ENCODE results near the gene PEPD. TPM values are rescaled to one million over a fixed set of nuclear protein-coding genes. Genes with fewer than 3 reads are reported as not detected.

Gene PEPD
- total RNA-seq, 1 experiment from 2014 or later: 83.1 TPM

GRCh38 chr19:33382982-33383381 is 138.6 kb downstream of the PEPD start (continued):
- TF ChIP-seq ZNF512 (CRISPR knock-in tag; IDR thresholded peaks at IDR 0.05; ENCODE audit: borderline replicate concordance) (no peak), OVOL2 (CRISPR knock-in tag; IDR thresholded peaks at IDR 0.05; ENCODE audit: borderline replicate concordance) (no peak), E2F4 (CRISPR knock-in tag; IDR thresholded peaks at IDR 0.05; ENCODE audit: borderline replicate concordance, low read depth) (no peak), KAT7 (CRISPR knock-in tag; IDR thresholded peaks at IDR 0.05; ENCODE audit: borderline replicate concordance) (no peak), CBFB (CRISPR knock-in tag; IDR thresholded peaks at IDR 0.05; ENCODE audit: low read depth) (no peak), ZNF425 (CRISPR knock-in tag; conservative IDR thresholded peaks at IDR 0.05) (no peak), AR (CRISPR knock-in tag; IDR thresholded peaks at IDR 0.05) (no peak), ESRRA (CRISPR knock-in tag; IDR thresholded peaks at IDR 0.05; ENCODE audit: borderline replicate concordance) (no peak), JUN (CRISPR knock-in tag; IDR thresholded peaks at IDR 0.05) (no peak), ATF1 (CRISPR knock-in tag; IDR thresholded peaks at IDR 0.05) (no peak)

GRCh38 chr19:33382006-33382405 is 139.6 kb downstream of the PEPD start:
- DNase-seq (ENCODE audit: low spot score): no peak
- H3K27me3 Mint-ChIP-seq (ENCODE audit: low read depth): no peaks in the 10 kb centered on the region
- CTCF ChIA-PET: interaction anchor here (0.5 to 1.6 kb wide), 14 partner anchors 8 to 396 kb away, joined by 3 to 9 read pairs (median 4); partner anchors contain the start of gene CEBPG
- peaks cover 10% of the 10 kb centered on the region; the same call in 1 of the 2 replicates for H3K36me3 Mint-ChIP-seq
- H3K4me1 Mint-ChIP-seq: peaks cover 41% of the 10 kb centered on the region
- ATAC-seq: no peak
- POLR2A ChIA-PET: interaction anchor here (1.0 to 1.1 kb wide), 2 partner anchors 9 to 12 kb away, joined by 3 read pairs; partner anchors contain the start of gene CEBPG
- no peaks in the 10 kb centered on the region for H3K9me3 Mint-ChIP-seq
- peak overlapping the region; percentile 5 for H3K27ac Mint-ChIP-seq
- no peak overlapping the region for H3K4me3 Mint-ChIP-seq
- TF ChIP-seq ETV6 (CRISPR knock-in tag; IDR thresholded peaks at IDR 0.05) (no peak), IRF1 (CRISPR knock-in tag; IDR thresholded peaks at IDR 0.05) (no peak), ELF4 (CRISPR knock-in tag; IDR thresholded peaks at IDR 0.05; ENCODE audit: low read depth) (no peak), TP53 (CRISPR knock-in tag; IDR thresholded peaks at IDR 0.05) (no peak), CTCF (IDR thresholded peaks at IDR 0.05) (no peak), CREB1 (CRISPR knock-in tag; IDR thresholded peaks at IDR 0.05) (no peak), E2F4 (CRISPR knock-in tag; IDR thresholded peaks at IDR 0.05; ENCODE audit: borderline replicate concordance, low read depth) (no peak), MLX (CRISPR knock-in tag; IDR thresholded peaks at IDR 0.05) (no peak), FOXP1 (CRISPR knock-in tag; IDR thresholded peaks at IDR 0.05; ENCODE audit: borderline replicate concordance) (no peak), ATF6 (CRISPR knock-in tag; IDR thresholded peaks at IDR 0.05) (no peak), ZNF416 (CRISPR knock-in tag; IDR thresholded peaks at IDR 0.05) (no peak)

Measured in WTC11 (cell line).